Neuronal stem cell (in vitro differentiated cells): ENCODE measurements around the gene TUBGCP3.

Experiments
- DNase-seq: peaks from one replicate; pipeline ENCODE4 v3.0.0-alpha.2; 2013; ENCODE audit warnings: low spot score
- H2AFZ ChIP-seq: one replicate; pipeline ENCODE4 v1.6.1; 2013; ENCODE audit warnings: mild to moderate bottlenecking, low read length, inconsistent platforms
- H2AK5ac ChIP-seq: 2 replicates; pipeline ENCODE4 v1.6.1; 2013; ENCODE audit warnings: low read depth, mild to moderate bottlenecking, inconsistent platforms, low read length, moderate library complexity, mixed read lengths
- H2BK120ac ChIP-seq: 2 replicates; pipeline ENCODE4 v1.6.1; 2013; ENCODE audit warnings: low read depth, mild to moderate bottlenecking, inconsistent platforms, low read length, moderate library complexity, mixed read lengths
- H2BK12ac ChIP-seq: one replicate; pipeline ENCODE4 v1.6.1; 2013; ENCODE audit warnings: low read length, inconsistent platforms
- H2BK15ac ChIP-seq: 2 replicates; pipeline ENCODE4 v1.6.1; 2013; ENCODE audit warnings: mild to moderate bottlenecking, low read length, inconsistent platforms, mixed read lengths
- H2BK5ac ChIP-seq: one replicate; pipeline ENCODE4 v1.6.1; 2013; ENCODE audit warnings: inconsistent platforms, mild to moderate bottlenecking, low read length, moderate library complexity
- H3K14ac ChIP-seq: one replicate; pipeline ENCODE4 v1.6.1; 2013; ENCODE audit warnings: low read length, inconsistent platforms
- H3K18ac ChIP-seq: 2 replicates; pipeline ENCODE4 v1.6.1; 2013; ENCODE audit warnings: low read length, inconsistent platforms
- H3K23ac ChIP-seq: 2 replicates; pipeline ENCODE4 v1.6.1; 2013; ENCODE audit warnings: low read depth, mild to moderate bottlenecking, mixed read lengths, low read length, inconsistent platforms; ENCODE audit not compliant: poor library complexity
- H3K27ac ChIP-seq: replicated peaks from 3 replicates; pipeline ENCODE4 v1.5.1; 2013; ENCODE audit warnings: low read length, inconsistent platforms
- H3K27me3 ChIP-seq, 3 experiments: 2 replicates each; pipeline ENCODE4 v1.6.1; 2013; ENCODE audit warnings: low read length in 3 of 3, mild to moderate bottlenecking in 2 of 3, inconsistent platforms in 1 of 3, low read depth in 1 of 3, mixed read lengths in 1 of 3, moderate library complexity in 1 of 3; ENCODE audit not compliant: control insufficient read depth in 3 of 3, insufficient read depth in 3 of 3
- H3K36me3 ChIP-seq, 2 donors: replicated peaks in 1 of 2; 2 replicates each; pipeline ENCODE4 v1.6.1; 2013; ENCODE audit warnings: low read length in 2 of 2; ENCODE audit not compliant: control insufficient read depth in 2 of 2, insufficient read depth in 2 of 2
- H3K4ac ChIP-seq: 2 replicates; pipeline ENCODE4 v1.6.1; 2013; ENCODE audit warnings: inconsistent platforms, mild to moderate bottlenecking, low read length, moderate library complexity
- H3K4me1 ChIP-seq, 2 donors: 1 replicate in 1 of 2; 2 replicates in 1 of 2; pipeline ENCODE4 v1.6.1; 2013; ENCODE audit warnings: low read length in 2 of 2, low read depth in 1 of 2; ENCODE audit not compliant: control insufficient read depth in 2 of 2, insufficient read depth in 1 of 2
- H3K4me2 ChIP-seq: one replicate; pipeline ENCODE4 v1.6.1; 2013; ENCODE audit warnings: mild to moderate bottlenecking, low read length, inconsistent platforms; ENCODE audit not compliant: insufficient read depth, poor library complexity, severe bottlenecking
- H3K4me3 ChIP-seq, 2 donors: 2 replicates each; pipeline ENCODE4 v1.5.1; 2013; ENCODE audit warnings: low read length in 2 of 2, mild to moderate bottlenecking in 2 of 2, inconsistent platforms in 1 of 2, moderate library complexity in 1 of 2
- H3K79me1 ChIP-seq: one replicate; pipeline ENCODE4 v1.6.1; 2013; ENCODE audit warnings: low read depth, mild to moderate bottlenecking, inconsistent platforms, low read length, moderate library complexity
- H3K9ac ChIP-seq: one replicate; pipeline ENCODE4 v1.6.1; 2013; ENCODE audit warnings: mild to moderate bottlenecking, low read depth, low read length, inconsistent platforms; ENCODE audit not compliant: poor library complexity
- H3K9me3 ChIP-seq, 2 donors: replicated peaks in 1 of 2; 2 replicates each; pipeline versions ENCODE3 to v1.6.1; 2013; ENCODE audit warnings: low read length in 2 of 2, mild to moderate bottlenecking in 2 of 2, inconsistent platforms in 1 of 2, low read depth in 1 of 2, mixed read lengths in 1 of 2, moderate library complexity in 1 of 2; ENCODE audit not compliant: control insufficient read depth in 2 of 2, insufficient read depth in 1 of 2
- H4K8ac ChIP-seq: one replicate; pipeline ENCODE4 v1.6.1; 2013; ENCODE audit warnings: low read depth, mild to moderate bottlenecking, inconsistent platforms, low read length, moderate library complexity
- H4K91ac ChIP-seq: one replicate; pipeline ENCODE4 v1.6.1; 2013; ENCODE audit warnings: low read length, low read depth, mild to moderate bottlenecking, inconsistent platforms; ENCODE audit not compliant: poor library complexity
- WGBS, 2 donors: extraction: QIAGEN DNeasy Blood & Tissue Kit; methylation state at CpG; one replicate each; pipeline ENCODE4 v1.1.7; 2013; ENCODE audit warnings: missing lambda C conversion rate in 2 of 2, mixed read lengths in 1 of 2; ENCODE audit not compliant: insufficient read length in 2 of 2, insufficient replicate concordance in 1 of 2; ENCODE audit errors: extremely low coverage in 2 of 2; 5-methylcytosine and 5-hydroxymethylcytosine counted together

Gene TUBGCP3

DNA sequence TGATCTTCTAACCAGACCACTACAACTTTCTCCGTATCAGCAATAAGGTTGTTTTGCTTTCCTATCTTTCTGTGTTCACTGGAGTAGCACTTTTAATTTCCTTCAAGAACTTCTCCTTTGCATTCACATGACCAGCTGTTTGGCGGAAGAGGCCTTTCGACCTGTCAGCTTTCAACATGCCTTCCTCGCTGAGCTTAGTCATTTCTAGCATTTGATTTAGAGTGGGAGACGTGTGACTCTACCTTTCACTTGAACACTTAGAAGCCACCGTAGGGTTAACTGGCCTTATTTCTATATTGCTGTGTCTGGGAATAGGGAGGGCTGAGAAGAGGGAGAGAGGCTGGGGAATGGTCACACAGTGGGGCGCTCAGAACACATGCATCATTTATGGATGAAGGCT lies 104.7 kb downstream of the TUBGCP3 start:
- Histone ChIP-seq H3K14ac (no peak overlapping the region), H3K4me2 (no peak overlapping the region), H3K18ac (no peak overlapping the region), H3K4ac (no peak overlapping the region), H3K9me3 (peaks cover 0 to 6% of the 10 kb centered on the region in 2 donors), H4K8ac (no peak overlapping the region), H2BK120ac (no peak overlapping the region), H3K36me3 (peaks cover 7 to 46% of the 10 kb centered on the region in 2 donors), H4K91ac (no peak overlapping the region), H2BK12ac (no peak overlapping the region), H2BK15ac (no peak overlapping the region), H2AK5ac (no peak overlapping the region), H3K79me1 (no peaks in the 10 kb centered on the region), H3K23ac (no peak overlapping the region), H3K27ac (no peak overlapping the region), H3K9ac (no peak overlapping the region), H3K4me1 (no peaks in the 10 kb centered on the region), H3K27me3 (no peaks in the 10 kb centered on the region), H2AFZ (no peak overlapping the region), H3K4me3 (no peak overlapping the region), H2BK5ac (no peak overlapping the region)
- DNase-seq = no peak
- WGBS, 2 donors = no CpG with 5 or more reads among the region's 7 CpGs

DNA sequence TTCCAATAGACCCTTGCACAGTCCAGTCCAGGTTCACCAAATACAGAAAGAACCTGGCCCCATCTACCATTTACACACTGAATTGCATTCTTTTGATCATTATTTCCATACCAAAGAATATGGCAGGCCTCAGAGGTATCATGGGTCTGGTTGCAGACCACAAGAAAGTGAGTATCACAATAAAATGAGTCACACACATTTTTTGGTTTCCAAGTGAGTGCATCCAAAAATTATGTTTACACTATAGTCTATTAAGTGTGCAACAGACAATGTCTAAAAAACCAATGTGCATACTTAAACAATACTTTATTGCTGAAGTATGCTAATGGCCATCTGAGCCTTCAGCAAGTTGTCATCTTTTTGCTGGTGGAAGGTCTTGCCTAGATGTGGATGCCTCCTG lies 106.5 kb downstream of the TUBGCP3 start:
- no peaks in the 10 kb centered on the region for H3K27me3 ChIP-seq
- no peak overlapping the region for H4K91ac ChIP-seq
- no peaks in the 10 kb centered on the region for H3K4me1 ChIP-seq
- H2AFZ ChIP-seq = no peak overlapping the region
- H3K9me3 ChIP-seq = peaks cover 0 to 6% of the 10 kb centered on the region in 2 donors
- H3K9ac ChIP-seq = no peak overlapping the region
- H3K4me2 ChIP-seq = no peak overlapping the region
- H3K4ac ChIP-seq = no peak overlapping the region
- no peak overlapping the region for H3K23ac ChIP-seq
- no peak overlapping the region for H3K4me3 ChIP-seq
- H2BK12ac ChIP-seq = no peak overlapping the region
- H2AK5ac ChIP-seq = no peak overlapping the region
- peaks cover 4 to 30% of the 10 kb centered on the region in 2 donors for H3K36me3 ChIP-seq
- H2BK5ac ChIP-seq = no peak overlapping the region
- H4K8ac ChIP-seq = no peak overlapping the region
- no peak overlapping the region for H2BK15ac ChIP-seq
- DNase-seq = no peak
- H3K79me1 ChIP-seq = no peaks in the 10 kb centered on the region
- H3K18ac ChIP-seq = no peak overlapping the region
- no peak overlapping the region for H3K14ac ChIP-seq
- no peak overlapping the region for H3K27ac ChIP-seq
- H2BK120ac ChIP-seq = no peak overlapping the region

DNA sequence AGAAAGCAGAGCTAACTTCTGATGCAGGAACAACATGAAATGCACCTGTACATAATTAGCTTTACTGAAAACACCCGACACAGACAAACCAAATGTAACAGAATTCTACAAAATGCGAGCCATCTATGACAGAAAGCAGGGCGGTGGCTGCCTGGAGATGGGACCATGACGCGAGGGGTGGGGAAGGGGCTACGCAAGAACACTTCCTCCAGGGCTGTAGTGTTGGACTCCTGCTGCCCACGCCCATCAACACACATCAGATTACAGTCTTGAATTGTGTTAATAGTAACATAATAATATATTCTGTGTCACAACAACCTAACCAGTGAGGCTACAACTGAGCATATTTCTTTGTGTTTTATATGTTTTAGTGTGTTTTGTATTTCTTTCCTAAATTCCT lies 108.6 kb downstream of the TUBGCP3 start:
- Histone ChIP-seq H3K27me3 (no peaks in the 10 kb centered on the region), H3K27ac (no peak overlapping the region), H3K36me3 (peaks cover 3 to 10% of the 10 kb centered on the region in 2 donors), H2BK5ac (no peak overlapping the region), H2BK12ac (no peak overlapping the region), H3K23ac (no peak overlapping the region), H3K4me1 (no peaks in the 10 kb centered on the region), H2BK120ac (no peak overlapping the region), H3K14ac (no peak overlapping the region), H2BK15ac (no peak overlapping the region), H4K91ac (no peak overlapping the region), H3K9me3 (peaks cover 0 to 6% of the 10 kb centered on the region in 2 donors), H3K4me2 (no peak overlapping the region), H3K4me3 (no peak overlapping the region), H4K8ac (no peak overlapping the region), H3K4ac (no peak overlapping the region), H3K79me1 (no peaks in the 10 kb centered on the region), H2AFZ (no peak overlapping the region), H3K18ac (no peak overlapping the region), H2AK5ac (no peak overlapping the region), H3K9ac (no peak overlapping the region)
- no peak for DNase-seq
- WGBS, 2 donors = no CpG with 5 or more reads among the region's 7 CpGs

DNA sequence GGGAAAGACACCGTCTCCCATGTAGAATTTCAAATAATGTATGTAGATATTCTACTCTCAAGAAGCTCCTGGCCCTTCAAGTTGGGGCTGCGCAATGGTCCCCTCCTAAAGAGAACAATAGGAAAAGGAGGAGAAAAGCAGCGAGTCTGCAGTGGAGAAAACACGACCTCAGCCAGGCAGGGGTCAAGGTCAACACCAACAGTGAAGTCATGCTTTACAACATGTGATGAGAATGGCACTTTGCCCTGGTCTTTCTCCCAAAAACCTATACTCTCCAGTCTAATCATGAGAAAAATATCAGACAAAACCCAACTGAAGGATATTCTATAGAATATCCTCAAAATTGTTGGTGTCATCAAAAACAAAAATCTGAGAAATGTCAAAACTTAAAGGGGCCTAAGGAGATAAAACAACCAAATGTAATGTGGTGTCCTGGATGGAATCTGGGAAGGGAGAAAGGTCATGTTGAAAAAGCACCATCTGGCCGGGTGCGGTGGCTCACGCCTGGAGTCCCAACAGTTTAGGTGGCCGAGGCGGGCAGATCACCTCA lies 110.8 kb downstream of the TUBGCP3 start:
- Histone ChIP-seq H3K4me1 (no peaks in the 10 kb centered on the region), H2BK120ac (no peak overlapping the region), H2BK12ac (no peak overlapping the region), H3K18ac (no peak overlapping the region), H3K4me2 (no peak overlapping the region), H3K36me3 (no peaks in the 10 kb centered on the region), H3K79me1 (no peaks in the 10 kb centered on the region), H3K4ac (no peak overlapping the region), H2BK5ac (no peak overlapping the region), H4K8ac (no peak overlapping the region), H3K4me3 (no peak overlapping the region), H2AFZ (no peak overlapping the region), H3K27ac (no peak overlapping the region), H3K14ac (no peak overlapping the region), H3K27me3 (no peaks in the 10 kb centered on the region), H2BK15ac (no peak overlapping the region), H3K9me3 (no peaks in the 10 kb centered on the region), H4K91ac (no peak overlapping the region), H2AK5ac (no peak overlapping the region), H3K23ac (no peak overlapping the region), H3K9ac (no peak overlapping the region)
- DNase-seq = no peak
- WGBS, 2 donors = no CpG with 5 or more reads among the region's 9 CpGs
